Vagina (tissue), 2 donors: ENCODE results near the gene SECTM1. TPM values are rescaled to one million over a fixed set of nuclear protein-coding genes. Genes with fewer than 3 reads are reported as not detected.

ENCODE experiments used
- DNase-seq, 2 donors: peaks; one replicate each; pipeline ENCODE4 v3.0.0-alpha.2; 2017; ENCODE audit errors: extremely low spot score in 2 of 2
- H3K27ac ChIP-seq: fragments of 200-600 bp; sonication (generic); one replicate; pipeline ENCODE4 v1.5.1; 2019
- H3K27me3 ChIP-seq: fragments of 200-600 bp; sonication (generic); one replicate; pipeline ENCODE4 v1.5.1; 2019
- H3K36me3 ChIP-seq, 2 donors: fragments of 200-600 bp; sonication (generic); one replicate each; pipeline ENCODE4 v1.5.1; 2017 to 2019
- H3K4me1 ChIP-seq: fragments of 200-600 bp; sonication (generic); one replicate; pipeline ENCODE4 v1.5.1; 2019
- H3K4me3 ChIP-seq, 2 donors: fragments of 200-600 bp; sonication (generic); 1 replicate in 1 of 2; 2 replicates in 1 of 2; pipeline ENCODE4 v1.5.1; 2016 to 2019
- H3K9me3 ChIP-seq: fragments of 200-600 bp; sonication (generic); one replicate; pipeline ENCODE4 v1.5.1; 2019
- CTCF ChIP-seq, 3 experiments: fragments of 450-650 bp in 2 of 3; fragments of 200-600 bp in 1 of 3; sonication (generic) in 1 of 3; IDR thresholded peaks; one replicate each; pipeline ENCODE4 v1.5.1; 2017 to 2019; ENCODE audit warnings: antibody characterized with exemption in 3 of 3, mild to moderate bottlenecking in 2 of 3, moderate library complexity in 2 of 3
- POLR2A ChIP-seq, 2 donors: fragments of 450-650 bp; IDR thresholded peaks; one replicate each; pipeline ENCODE4 v1.6.1; 2017; ENCODE audit warnings: antibody characterized with exemption in 2 of 2, mild to moderate bottlenecking in 2 of 2, moderate library complexity in 2 of 2
- POLR2AphosphoS5 ChIP-seq, 2 donors: sonication (generic); formaldehyde crosslinking; IDR thresholded peaks; one replicate each; pipeline ENCODE4 v1.9.0; 2017; ENCODE audit warnings: antibody characterized with exemption in 2 of 2, mild to moderate bottlenecking in 2 of 2, low read depth in 1 of 2; ENCODE audit not compliant: insufficient read depth in 1 of 2
- intact Hi-C: fragments of 100-400 bp; cut with DNase I; formaldehyde crosslinking; loops from one replicate; pipeline ENCODE4 v1.15.1; 2023
- total RNA-seq: library from RNA; depleted of rRNA; stranded (reverse); fragments of >200 nt; gene quantifications from one replicate; pipeline ENCODE4 v1.2.3, GENCODE V29; 2016

The SECTM1 gene
- total RNA-seq, 1 donor from 2014 or later, result 37.1 TPM

- Histone ChIP-seq H3K27ac (no peak overlapping the region), H3K4me3 (no peak overlapping the region), H3K4me1 (peaks cover 42% of the 10 kb centered on the region), H3K27me3 (no peaks in the 10 kb centered on the region), H3K9me3 (no peaks in the 10 kb centered on the region), H3K36me3 (no peaks in the 10 kb centered on the region)
- intact Hi-C loops, result no loop called here
- TF ChIP-seq POLR2AphosphoS5 (IDR thresholded peaks at IDR 0.05; ENCODE audit: insufficient read depth in 1 of 2, low read depth in 1 of 2) (no peak), POLR2A (IDR thresholded peaks at IDR 0.05) (no peak), CTCF (IDR thresholded peaks at IDR 0.05) (no peak)
- no peak for DNase-seq
Measured at GRCh38 chr17:82281502-82282238, 51.9 kb downstream of the SECTM1 start.

- Histone ChIP-seq H3K4me1 (peaks cover 39% of the 10 kb centered on the region), H3K4me3 (no peak overlapping the region), H3K27ac (no peak overlapping the region), H3K9me3 (no peaks in the 10 kb centered on the region), H3K36me3 (no peaks in the 10 kb centered on the region), H3K27me3 (no peaks in the 10 kb centered on the region)
- no peak for DNase-seq
- TF ChIP-seq POLR2AphosphoS5 (IDR thresholded peaks at IDR 0.05; ENCODE audit: insufficient read depth in 1 of 2, low read depth in 1 of 2) (no peak), POLR2A (IDR thresholded peaks at IDR 0.05) (no peak), CTCF (IDR thresholded peaks at IDR 0.05) (no peak)
- intact Hi-C loops, result no loop called here
Measured at GRCh38 chr17:82281076-82281475, 52.5 kb downstream of the SECTM1 start.

GRCh38 chr17:82280537-82280936 is 53.0 kb downstream of the SECTM1 start:
- peaks cover 33% of the 10 kb centered on the region for H3K4me1 ChIP-seq
- DNase-seq, result no peak
- H3K36me3 ChIP-seq, result no peaks in the 10 kb centered on the region
- no peaks in the 10 kb centered on the region for H3K27me3 ChIP-seq
- H3K4me3 ChIP-seq, result no peak overlapping the region
- intact Hi-C loops, result no loop called here
- no peaks in the 10 kb centered on the region for H3K9me3 ChIP-seq
- TF ChIP-seq CTCF (IDR thresholded peaks at IDR 0.05), result no peak
- TF ChIP-seq POLR2A (IDR thresholded peaks at IDR 0.05), result no peak
- TF ChIP-seq POLR2AphosphoS5 (IDR thresholded peaks at IDR 0.05; ENCODE audit: insufficient read depth in 1 of 2, low read depth in 1 of 2), result no peak
- no peak overlapping the region for H3K27ac ChIP-seq

GRCh38 chr17:82278786-82279391 is 54.7 kb downstream of the SECTM1 start:
- intact Hi-C loops, result no loop called here
- Histone ChIP-seq H3K27ac (no peak overlapping the region), H3K4me1 (peaks cover 40% of the 10 kb centered on the region)

More at GRCh38 chr17:82278786-82279391, 54.7 kb downstream of the SECTM1 start:
- Histone ChIP-seq H3K4me3 (no peak overlapping the region), H3K9me3 (no peaks in the 10 kb centered on the region), H3K27me3 (no peaks in the 10 kb centered on the region), H3K36me3 (no peaks in the 10 kb centered on the region)
- TF ChIP-seq CTCF (IDR thresholded peaks at IDR 0.05) (no peak), POLR2AphosphoS5 (IDR thresholded peaks at IDR 0.05; ENCODE audit: insufficient read depth in 1 of 2, low read depth in 1 of 2) (no peak), POLR2A (IDR thresholded peaks at IDR 0.05) (no peak)
- no peak for DNase-seq
